ENCODE measurements around the gene RALGAPA2.
A peak's percentile ranks its signal among the peaks of the same experiment; 100 is the strongest.

RALGAPA2 gene

GRCh38 chr20:20720158-20720557 is 7.7 kb upstream of the RALGAPA2 start:
- DNase-seq, result no peak

GRCh38 chr20:20719411-20719810 is 7.0 kb upstream of the RALGAPA2 start:
- no peak for DNase-seq

- no peak for DNase-seq
These were observed 861 bp upstream of the RALGAPA2 start for GRCh38 chr20:20713244-20713765.

- DNase-seq, result no peak
These were observed 405 bp downstream of the RALGAPA2 start for GRCh38 chr20:20712004-20712473.

- no peak for DNase-seq
These were observed 1.0 kb downstream of the RALGAPA2 start for GRCh38 chr20:20711413-20711812.

GRCh38 chr20:20710443-20711315 is 1.8 kb downstream of the RALGAPA2 start:
- DNase-seq, result no peak

GRCh38 chr20:20709887-20710286 is 2.6 kb downstream of the RALGAPA2 start:
- DNase-seq, result no peak

- no peak for DNase-seq
These were observed 6.2 kb downstream of the RALGAPA2 start for GRCh38 chr20:20706285-20706684.

- no peak for DNase-seq
These were observed 9.9 kb downstream of the RALGAPA2 start for GRCh38 chr20:20702330-20703245.

- no peak for DNase-seq
These were observed 12.5 kb downstream of the RALGAPA2 start for GRCh38 chr20:20699917-20700316.

GRCh38 chr20:20699144-20699543 is 13.3 kb downstream of the RALGAPA2 start:
- DNase-seq, result no peak

GRCh38 chr20:20697325-20697845 is 15.1 kb downstream of the RALGAPA2 start:
- no peak for DNase-seq

- no peak for DNase-seq
These were observed 17.1 kb downstream of the RALGAPA2 start for GRCh38 chr20:20695250-20695816.

- no peak for DNase-seq
These were observed 17.9 kb downstream of the RALGAPA2 start for GRCh38 chr20:20694591-20694990.

- no peak for DNase-seq
These were observed 19.9 kb downstream of the RALGAPA2 start for GRCh38 chr20:20692587-20692986.

GRCh38 chr20:20691477-20692235 is 20.8 kb downstream of the RALGAPA2 start:
- DNase-seq, result no peak

GRCh38 chr20:20690676-20691476 is 21.6 kb downstream of the RALGAPA2 start:
- DNase-seq, result peak in 1 of 2 donors; percentile 51

GRCh38 chr20:20687319-20687718 is 25.1 kb downstream of the RALGAPA2 start:
- no peak for DNase-seq

- no peak for DNase-seq
These were observed 26.8 kb downstream of the RALGAPA2 start for GRCh38 chr20:20685635-20686034.

GRCh38 chr20:20683481-20684321 is 28.7 kb downstream of the RALGAPA2 start:
- peak in 1 of 2 donors; percentile 13 for DNase-seq

All from bone marrow (tissue), 2 donors.